Measurements from ENCODE around the gene SLC13A3. TPM values are rescaled to one million over a fixed set of nuclear protein-coding genes. Genes with fewer than 3 reads are reported as not detected.
A peak's percentile ranks its signal among the peaks of the same experiment; 100 is the strongest.

The SLC13A3 gene
- total RNA-seq, 1 experiment from 2014 or later: 0.39 TPM

DNA sequence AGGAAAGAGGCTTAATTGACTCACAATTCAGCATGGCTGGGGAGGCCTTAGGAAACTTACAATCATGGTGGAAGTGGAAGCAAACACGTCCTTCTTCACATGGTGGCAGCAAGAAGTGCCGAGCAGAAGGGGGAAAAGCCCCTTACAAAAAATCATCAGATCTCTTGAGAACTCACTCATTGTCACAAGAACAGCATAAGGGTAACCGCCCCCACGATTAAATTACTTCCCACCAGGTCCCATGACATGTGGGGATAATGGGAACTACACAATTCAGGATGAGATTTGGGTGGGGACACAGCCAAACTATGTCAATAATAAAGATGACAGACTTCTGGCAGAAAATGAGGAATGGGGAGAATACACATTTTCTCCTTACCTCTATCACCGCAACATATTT is 80.3 kb downstream of the SLC13A3 start:
- no peak overlapping the region for H3K27ac Mint-ChIP-seq (ENCODE audit: unreplicated experiment)
- Histone ChIP-seq H3K27me3 (replicated peaks; ENCODE audit: control insufficient read depth, insufficient read depth, low read length) (no peaks in the 10 kb centered on the region), H3K36me3 (ENCODE audit: control insufficient read depth, insufficient read depth, low read length) (no peaks in the 10 kb centered on the region), H3K4me3 (ENCODE audit: low read depth, low read length) (no peak overlapping the region), H3K4me1 (no peaks in the 10 kb centered on the region), H3K9me3 (no peaks in the 10 kb centered on the region)
- DNase-seq: no peak
- no peak overlapping the region for H3K4me3 Mint-ChIP-seq (ENCODE audit: unreplicated experiment)
- ChIA-PET POLR2A (no interaction called here), CTCF (no interaction called here)
- H3K27me3 Mint-ChIP-seq (ENCODE audit: insufficient read depth, unreplicated experiment): peaks cover 11% of the 10 kb centered on the region
- intact Hi-C loops (cut with micrococcal nuclease; ENCODE audit: unreplicated experiment): no loop called here
- H3K4me1 Mint-ChIP-seq (ENCODE audit: low read depth, unreplicated experiment): no peaks in the 10 kb centered on the region
- BruUV-seq (replicated peaks): no TSS peak
- H3K36me3 Mint-ChIP-seq (ENCODE audit: insufficient read depth, unreplicated experiment): no peaks in the 10 kb centered on the region
- no peaks in the 10 kb centered on the region for H3K9me3 Mint-ChIP-seq (ENCODE audit: unreplicated experiment)
- TF ChIP-seq, protein P1, sequence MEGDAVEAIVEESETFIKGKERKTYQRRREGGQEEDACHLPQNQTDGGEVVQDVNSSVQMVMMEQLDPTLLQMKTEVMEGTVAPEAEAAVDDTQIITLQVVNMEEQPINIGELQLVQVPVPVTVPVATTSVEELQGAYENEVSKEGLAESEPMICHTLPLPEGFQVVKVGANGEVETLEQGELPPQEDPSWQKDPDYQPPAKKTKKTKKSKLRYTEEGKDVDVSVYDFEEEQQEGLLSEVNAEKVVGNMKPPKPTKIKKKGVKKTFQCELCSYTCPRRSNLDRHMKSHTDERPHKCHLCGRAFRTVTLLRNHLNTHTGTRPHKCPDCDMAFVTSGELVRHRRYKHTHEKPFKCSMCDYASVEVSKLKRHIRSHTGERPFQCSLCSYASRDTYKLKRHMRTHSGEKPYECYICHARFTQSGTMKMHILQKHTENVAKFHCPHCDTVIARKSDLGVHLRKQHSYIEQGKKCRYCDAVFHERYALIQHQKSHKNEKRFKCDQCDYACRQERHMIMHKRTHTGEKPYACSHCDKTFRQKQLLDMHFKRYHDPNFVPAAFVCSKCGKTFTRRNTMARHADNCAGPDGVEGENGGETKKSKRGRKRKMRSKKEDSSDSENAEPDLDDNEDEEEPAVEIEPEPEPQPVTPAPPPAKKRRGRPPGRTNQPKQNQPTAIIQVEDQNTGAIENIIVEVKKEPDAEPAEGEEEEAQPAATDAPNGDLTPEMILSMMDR (IDR thresholded peaks at IDR 0.05; ENCODE audit: insufficient read depth in 1 of 2, low read depth in 1 of 2, low read length in 1 of 2, severe bottlenecking in 1 of 2, unreplicated experiment in 1 of 2): no peak

DNA sequence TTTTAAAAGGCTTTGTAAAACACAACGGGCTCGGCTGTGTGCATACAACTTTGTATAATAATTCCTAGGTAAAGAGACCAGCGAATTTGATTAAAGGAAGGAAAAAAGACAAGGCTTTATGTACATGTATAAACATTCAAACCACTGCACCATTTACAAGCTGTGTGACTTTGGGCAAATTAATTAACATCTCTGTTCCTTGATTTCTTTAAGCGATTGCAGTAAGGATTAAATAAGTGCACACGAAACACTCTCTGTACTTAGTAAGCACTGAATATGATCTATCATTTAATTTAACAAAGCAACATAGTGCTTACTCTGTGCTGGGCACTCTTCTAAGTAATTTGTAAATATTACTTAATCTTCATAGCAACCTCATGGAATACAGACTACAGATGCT is 81.3 kb downstream of the SLC13A3 start:
- Histone ChIP-seq H3K4me3 (ENCODE audit: low read depth, low read length) (no peak overlapping the region), H3K27me3 (replicated peaks; ENCODE audit: control insufficient read depth, insufficient read depth, low read length) (no peaks in the 10 kb centered on the region), H3K36me3 (ENCODE audit: control insufficient read depth, insufficient read depth, low read length) (no peaks in the 10 kb centered on the region), H3K9me3 (no peaks in the 10 kb centered on the region), H3K4me1 (no peaks in the 10 kb centered on the region)
- H3K9me3 Mint-ChIP-seq (ENCODE audit: unreplicated experiment): no peaks in the 10 kb centered on the region
- POLR2A ChIA-PET: no interaction called here
- BruUV-seq (replicated peaks): no TSS peak
- CTCF ChIA-PET: no interaction called here
- H3K4me1 Mint-ChIP-seq (ENCODE audit: low read depth, unreplicated experiment): no peaks in the 10 kb centered on the region
- DNase-seq: no peak
- intact Hi-C loops (cut with micrococcal nuclease; ENCODE audit: unreplicated experiment): no loop called here
- peaks cover 11% of the 10 kb centered on the region for H3K27me3 Mint-ChIP-seq (ENCODE audit: insufficient read depth, unreplicated experiment)
- no peak overlapping the region for H3K27ac Mint-ChIP-seq (ENCODE audit: unreplicated experiment)
- TF ChIP-seq, protein P1 (IDR thresholded peaks at IDR 0.05; ENCODE audit: insufficient read depth in 1 of 2, low read depth in 1 of 2, low read length in 1 of 2, severe bottlenecking in 1 of 2, unreplicated experiment in 1 of 2): no peak
- no peaks in the 10 kb centered on the region for H3K36me3 Mint-ChIP-seq (ENCODE audit: insufficient read depth, unreplicated experiment)
- no peak overlapping the region for H3K4me3 Mint-ChIP-seq (ENCODE audit: unreplicated experiment)

DNA sequence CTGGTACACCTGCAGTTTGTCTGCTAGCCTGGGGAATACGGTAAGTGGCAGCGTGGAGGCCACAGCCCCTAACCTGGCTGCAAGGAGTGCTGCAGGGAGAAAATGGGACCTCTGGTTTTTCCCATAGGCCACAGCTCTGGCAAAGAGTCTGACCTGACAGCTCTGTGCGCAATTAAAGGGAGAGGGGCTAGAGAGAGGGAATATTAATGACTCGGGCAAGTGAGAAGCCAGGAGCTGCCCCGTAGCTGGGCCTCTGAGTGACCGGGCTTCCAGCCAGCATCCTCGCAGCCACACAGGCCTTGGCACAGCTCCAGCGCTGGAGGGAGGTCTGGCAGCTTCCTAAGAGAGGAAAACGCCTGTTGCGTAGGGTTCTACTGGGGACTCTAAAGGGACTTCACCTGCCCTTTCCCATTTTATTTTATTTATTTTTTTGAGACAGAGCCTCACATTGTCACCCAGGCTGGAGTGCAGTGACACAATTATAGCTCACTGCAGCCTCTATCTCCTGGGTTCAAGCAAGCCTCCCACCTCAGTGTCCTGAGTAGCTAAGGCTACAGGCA is 82.6 kb downstream of the SLC13A3 start:
- Histone ChIP-seq H3K4me1 (no peaks in the 10 kb centered on the region), H3K9me3 (no peaks in the 10 kb centered on the region), H3K27me3 (replicated peaks; ENCODE audit: control insufficient read depth, insufficient read depth, low read length) (no peaks in the 10 kb centered on the region), H3K4me3 (ENCODE audit: low read depth, low read length) (no peak overlapping the region), H3K36me3 (ENCODE audit: control insufficient read depth, insufficient read depth, low read length) (no peaks in the 10 kb centered on the region)
- no TSS peak for BruUV-seq (replicated peaks)
- no peaks in the 10 kb centered on the region for H3K4me1 Mint-ChIP-seq (ENCODE audit: low read depth, unreplicated experiment)
- no peaks in the 10 kb centered on the region for H3K9me3 Mint-ChIP-seq (ENCODE audit: unreplicated experiment)
- intact Hi-C loops (cut with micrococcal nuclease; ENCODE audit: unreplicated experiment): no loop called here
- TF ChIP-seq, protein P1 (IDR thresholded peaks at IDR 0.05; ENCODE audit: insufficient read depth in 1 of 2, low read depth in 1 of 2, low read length in 1 of 2, severe bottlenecking in 1 of 2, unreplicated experiment in 1 of 2): no peak
- ChIA-PET POLR2A (interaction anchor here (0.6 to 1.0 kb wide), 2 partner anchors 75 to 120 kb away, joined by 3 read pairs; partner anchors contain the start of gene TP53RK), CTCF (interaction anchor here (0.9 to 1.2 kb wide), 2 partner anchors 9 to 20 kb away, joined by 3 read pairs; no protein-coding TSS in a partner anchor)
- peak in 1 of 2 experiments; percentile 45 for DNase-seq
- H3K27ac Mint-ChIP-seq (ENCODE audit: unreplicated experiment): no peak overlapping the region
- H3K27me3 Mint-ChIP-seq (ENCODE audit: insufficient read depth, unreplicated experiment): peaks cover 11% of the 10 kb centered on the region
- H3K36me3 Mint-ChIP-seq (ENCODE audit: insufficient read depth, unreplicated experiment): no peaks in the 10 kb centered on the region
- no peak overlapping the region for H3K4me3 Mint-ChIP-seq (ENCODE audit: unreplicated experiment)
